H1 (cell line): ENCODE results near the gene C16orf89.

Source experiments
- CTCF ChIP-seq, 3 experiments: IDR thresholded peaks; 1 replicate in 2 of 3; 2 replicates in 1 of 3; pipeline versions ENCODE4 v1.5.1 to v1.6.1; 2011; ENCODE audit warnings: low read length in 3 of 3, mild to moderate bottlenecking in 3 of 3, inconsistent platforms in 2 of 3, low read depth in 1 of 3, moderate library complexity in 1 of 3; ENCODE audit not compliant: insufficient read depth in 1 of 3; ENCODE audit errors: control extremely low read depth in 1 of 3
- GABPA ChIP-seq: IDR thresholded peaks from 2 replicates; pipeline ENCODE4 v1.6.1; 2011; ENCODE audit warnings: mild to moderate bottlenecking, low read length, moderate library complexity, borderline replicate concordance; ENCODE audit not compliant: insufficient read depth
- POLR2A ChIP-seq, 2 experiments: IDR thresholded peaks; 1 replicate in 1 of 2; 2 replicates in 1 of 2; pipeline ENCODE4 v1.6.1; 2011; ENCODE audit warnings: low read depth in 2 of 2, low read length in 2 of 2, mild to moderate bottlenecking in 2 of 2; ENCODE audit errors: control extremely low read depth in 1 of 2
- POLR2AphosphoS5 ChIP-seq: IDR thresholded peaks from 2 replicates; pipeline ENCODE4 v1.6.1; 2011; ENCODE audit warnings: low read depth, low read length
- SP2 ChIP-seq: IDR thresholded peaks from 2 replicates; pipeline ENCODE4 v1.6.1; 2012; ENCODE audit warnings: mild to moderate bottlenecking, low read length, inconsistent platforms
- TAF1 ChIP-seq: IDR thresholded peaks from 2 replicates; pipeline ENCODE4 v1.6.1; 2011; ENCODE audit warnings: mild to moderate bottlenecking, low read depth, low read length
- TEAD4 ChIP-seq: IDR thresholded peaks from 2 replicates; pipeline ENCODE4 v1.6.1; 2012; ENCODE audit warnings: low read depth, low read length, inconsistent platforms, mixed read lengths

- no peak for TF ChIP-seq GABPA
- no peak for TF ChIP-seq POLR2A (IDR thresholded peaks at IDR 0.05; ENCODE audit: control extremely low read depth in 1 of 2, low read depth in 2 of 2, low read length in 2 of 2)
- no peak for TF ChIP-seq CTCF (IDR thresholded peaks at IDR 0.05; ENCODE audit: control extremely low read depth in 1 of 3, insufficient read depth in 1 of 3, low read depth in 1 of 3, low read length in 3 of 3)
- TF ChIP-seq TAF1, result no peak
- TF ChIP-seq POLR2AphosphoS5, result no peak
- no peak for TF ChIP-seq TEAD4
- no peak for TF ChIP-seq SP2
Measured at GRCh38 chr16:5015887-5016286, 49.9 kb downstream of the C16orf89 start.
